ENCODE results near the gene BAHD1.

- TF ChIP-seq, protein P1, sequence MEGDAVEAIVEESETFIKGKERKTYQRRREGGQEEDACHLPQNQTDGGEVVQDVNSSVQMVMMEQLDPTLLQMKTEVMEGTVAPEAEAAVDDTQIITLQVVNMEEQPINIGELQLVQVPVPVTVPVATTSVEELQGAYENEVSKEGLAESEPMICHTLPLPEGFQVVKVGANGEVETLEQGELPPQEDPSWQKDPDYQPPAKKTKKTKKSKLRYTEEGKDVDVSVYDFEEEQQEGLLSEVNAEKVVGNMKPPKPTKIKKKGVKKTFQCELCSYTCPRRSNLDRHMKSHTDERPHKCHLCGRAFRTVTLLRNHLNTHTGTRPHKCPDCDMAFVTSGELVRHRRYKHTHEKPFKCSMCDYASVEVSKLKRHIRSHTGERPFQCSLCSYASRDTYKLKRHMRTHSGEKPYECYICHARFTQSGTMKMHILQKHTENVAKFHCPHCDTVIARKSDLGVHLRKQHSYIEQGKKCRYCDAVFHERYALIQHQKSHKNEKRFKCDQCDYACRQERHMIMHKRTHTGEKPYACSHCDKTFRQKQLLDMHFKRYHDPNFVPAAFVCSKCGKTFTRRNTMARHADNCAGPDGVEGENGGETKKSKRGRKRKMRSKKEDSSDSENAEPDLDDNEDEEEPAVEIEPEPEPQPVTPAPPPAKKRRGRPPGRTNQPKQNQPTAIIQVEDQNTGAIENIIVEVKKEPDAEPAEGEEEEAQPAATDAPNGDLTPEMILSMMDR (conservative IDR thresholded peaks at IDR 0.05; ENCODE audit: low read depth in 2 of 2) = peak in 1 of 2 experiments; percentile 7; a peak in 1 of 4 replicates
- no peak for TF ChIP-seq EZH2 (IDR thresholded peaks at IDR 0.05; ENCODE audit: low read depth, unreplicated experiment)
- peak; percentile 49; the same call in 1 of the 2 replicates for TF ChIP-seq POLR2AphosphoS5 (IDR thresholded peaks at IDR 0.05; ENCODE audit: low read depth)
- no peak for TF ChIP-seq EZH2phosphoT487 (IDR thresholded peaks at IDR 0.05; ENCODE audit: unreplicated experiment)
- no peak for TF ChIP-seq REST (IDR thresholded peaks at IDR 0.05; ENCODE audit: unreplicated experiment)
- TF ChIP-seq, protein P2, sequence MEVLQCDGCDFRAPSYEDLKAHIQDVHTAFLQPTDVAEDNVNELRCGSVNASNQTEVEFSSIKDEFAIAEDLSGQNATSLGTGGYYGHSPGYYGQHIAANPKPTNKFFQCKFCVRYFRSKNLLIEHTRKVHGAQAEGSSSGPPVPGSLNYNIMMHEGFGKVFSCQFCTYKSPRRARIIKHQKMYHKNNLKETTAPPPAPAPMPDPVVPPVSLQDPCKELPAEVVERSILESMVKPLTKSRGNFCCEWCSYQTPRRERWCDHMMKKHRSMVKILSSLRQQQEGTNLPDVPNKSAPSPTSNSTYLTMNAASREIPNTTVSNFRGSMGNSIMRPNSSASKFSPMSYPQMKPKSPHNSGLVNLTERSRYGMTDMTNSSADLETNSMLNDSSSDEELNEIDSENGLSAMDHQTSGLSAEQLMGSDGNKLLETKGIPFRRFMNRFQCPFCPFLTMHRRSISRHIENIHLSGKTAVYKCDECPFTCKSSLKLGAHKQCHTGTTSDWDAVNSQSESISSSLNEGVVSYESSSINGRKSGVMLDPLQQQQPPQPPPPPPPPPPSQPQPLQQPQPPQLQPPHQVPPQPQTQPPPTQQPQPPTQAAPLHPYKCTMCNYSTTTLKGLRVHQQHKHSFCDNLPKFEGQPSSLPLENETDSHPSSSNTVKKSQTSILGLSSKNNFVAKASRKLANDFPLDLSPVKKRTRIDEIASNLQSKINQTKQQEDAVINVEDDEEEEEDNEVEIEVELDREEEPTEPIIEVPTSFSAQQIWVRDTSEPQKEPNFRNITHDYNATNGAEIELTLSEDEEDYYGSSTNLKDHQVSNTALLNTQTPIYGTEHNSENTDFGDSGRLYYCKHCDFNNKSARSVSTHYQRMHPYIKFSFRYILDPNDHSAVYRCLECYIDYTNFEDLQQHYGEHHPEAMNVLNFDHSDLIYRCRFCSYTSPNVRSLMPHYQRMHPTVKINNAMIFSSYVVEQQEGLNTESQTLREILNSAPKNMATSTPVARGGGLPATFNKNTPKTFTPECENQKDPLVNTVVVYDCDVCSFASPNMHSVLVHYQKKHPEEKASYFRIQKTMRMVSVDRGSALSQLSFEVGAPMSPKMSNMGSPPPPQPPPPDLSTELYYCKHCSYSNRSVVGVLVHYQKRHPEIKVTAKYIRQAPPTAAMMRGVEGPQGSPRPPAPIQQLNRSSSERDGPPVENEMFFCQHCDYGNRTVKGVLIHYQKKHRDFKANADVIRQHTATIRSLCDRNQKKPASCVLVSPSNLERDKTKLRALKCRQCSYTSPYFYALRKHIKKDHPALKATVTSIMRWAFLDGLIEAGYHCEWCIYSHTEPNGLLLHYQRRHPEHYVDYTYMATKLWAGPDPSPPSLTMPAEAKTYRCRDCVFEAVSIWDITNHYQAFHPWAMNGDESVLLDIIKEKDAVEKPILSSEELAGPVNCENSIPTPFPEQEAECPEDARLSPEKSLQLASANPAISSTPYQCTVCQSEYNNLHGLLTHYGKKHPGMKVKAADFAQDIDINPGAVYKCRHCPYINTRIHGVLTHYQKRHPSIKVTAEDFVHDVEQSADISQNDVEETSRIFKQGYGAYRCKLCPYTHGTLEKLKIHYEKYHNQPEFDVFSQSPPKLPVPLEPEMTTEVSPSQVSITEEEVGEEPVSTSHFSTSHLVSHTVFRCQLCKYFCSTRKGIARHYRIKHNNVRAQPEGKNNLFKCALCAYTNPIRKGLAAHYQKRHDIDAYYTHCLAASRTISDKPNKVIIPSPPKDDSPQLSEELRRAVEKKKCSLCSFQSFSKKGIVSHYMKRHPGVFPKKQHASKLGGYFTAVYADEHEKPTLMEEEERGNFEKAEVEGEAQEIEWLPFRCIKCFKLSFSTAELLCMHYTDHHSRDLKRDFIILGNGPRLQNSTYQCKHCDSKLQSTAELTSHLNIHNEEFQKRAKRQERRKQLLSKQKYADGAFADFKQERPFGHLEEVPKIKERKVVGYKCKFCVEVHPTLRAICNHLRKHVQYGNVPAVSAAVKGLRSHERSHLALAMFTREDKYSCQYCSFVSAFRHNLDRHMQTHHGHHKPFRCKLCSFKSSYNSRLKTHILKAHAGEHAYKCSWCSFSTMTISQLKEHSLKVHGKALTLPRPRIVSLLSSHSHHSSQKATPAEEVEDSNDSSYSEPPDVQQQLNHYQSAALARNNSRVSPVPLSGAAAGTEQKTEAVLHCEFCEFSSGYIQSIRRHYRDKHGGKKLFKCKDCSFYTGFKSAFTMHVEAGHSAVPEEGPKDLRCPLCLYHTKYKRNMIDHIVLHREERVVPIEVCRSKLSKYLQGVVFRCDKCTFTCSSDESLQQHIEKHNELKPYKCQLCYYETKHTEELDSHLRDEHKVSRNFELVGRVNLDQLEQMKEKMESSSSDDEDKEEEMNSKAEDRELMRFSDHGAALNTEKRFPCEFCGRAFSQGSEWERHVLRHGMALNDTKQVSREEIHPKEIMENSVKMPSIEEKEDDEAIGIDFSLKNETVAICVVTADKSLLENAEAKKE (CRISPR knock-in tag; IDR thresholded peaks at IDR 0.05) = no peak
- TF ChIP-seq ZNF331 (CRISPR knock-in tag; IDR thresholded peaks at IDR 0.05; ENCODE audit: low read depth) = no peak
- no peak for TF ChIP-seq CREB1 (CRISPR knock-in tag; IDR thresholded peaks at IDR 0.05; ENCODE audit: low read depth)
- no peak for TF ChIP-seq STAT1 (IDR thresholded peaks at IDR 0.05; ENCODE audit: unreplicated experiment)
- TF ChIP-seq ZNF114 (CRISPR knock-in tag; IDR thresholded peaks at IDR 0.05) = no peak
- no peak for TF ChIP-seq NANOG (IDR thresholded peaks at IDR 0.05; ENCODE audit: borderline replicate concordance)
- no peak for TF ChIP-seq ETS1 (IDR thresholded peaks at IDR 0.05)
Measured at GRCh38 chr15:40439461-40439959, 1.2 kb upstream of the BAHD1 start.

Measured in GM23338 (cell line).